Neural cell (in vitro differentiated cells): ENCODE data around the gene USP48. TPM values are rescaled to one million over a fixed set of nuclear protein-coding genes. Genes with fewer than 3 reads are reported as not detected.

Source experiments
- H2AFZ ChIP-seq: fragments of 200-600, 300-800 bp; sonication (generic), shearing (Covaris generic); 2 replicates; pipeline ENCODE4 v1.6.0; 2014; ENCODE audit warnings: low read depth, mild to moderate bottlenecking, antibody characterized with exemption, low read length, moderate library complexity
- H3F3A ChIP-seq: fragments of 200-600 bp; shearing (Covaris generic); 2 replicates; pipeline ENCODE4 v1.6.1; 2016; ENCODE audit warnings: mild to moderate bottlenecking, moderate library complexity, mixed read lengths, antibody characterized with exemption, low read length; ENCODE audit not compliant: insufficient read depth, poor library complexity, severe bottlenecking
- H3K27ac ChIP-seq: fragments of 200-600, 300-800 bp; sonication (generic), shearing (Covaris generic); 2 replicates; pipeline ENCODE4 v1.5.1; 2014; ENCODE audit warnings: mild to moderate bottlenecking, low read length, moderate library complexity
- H3K27me3 ChIP-seq: fragments of 300-800, 200-600 bp; sonication (generic), shearing (Covaris generic); 2 replicates; pipeline ENCODE4 v1.6.0; 2014; ENCODE audit warnings: mild to moderate bottlenecking, low read depth, low read length, moderate library complexity; ENCODE audit not compliant: insufficient read depth
- H3K36me3 ChIP-seq: fragments of 300-800, 200-600 bp; sonication (generic), shearing (Covaris generic); 2 replicates; pipeline ENCODE4 v1.5.1; 2014; ENCODE audit warnings: mild to moderate bottlenecking, antibody characterized with exemption, low read length, moderate library complexity; ENCODE audit not compliant: insufficient read depth
- H3K4me2 ChIP-seq: fragments of 300-800, 200-600 bp; sonication (generic), shearing (Covaris generic); 2 replicates; pipeline ENCODE4 v1.6.0; 2014; ENCODE audit warnings: mild to moderate bottlenecking, low read length
- H3K4me3 ChIP-seq: fragments of 300-800, 200-600 bp; sonication (generic), shearing (Covaris generic); 2 replicates; pipeline ENCODE4 v1.5.1; 2014; ENCODE audit warnings: mild to moderate bottlenecking, low read length, moderate library complexity
- H3K79me2 ChIP-seq: fragments of 200-600 bp; shearing (Covaris generic); replicated peaks from 2 replicates; pipeline ENCODE4 v1.6.0; 2014; ENCODE audit warnings: mild to moderate bottlenecking, low read length, moderate library complexity; ENCODE audit not compliant: insufficient read depth
- H3K9ac ChIP-seq: fragments of 300-800, 200-600 bp; sonication (generic), shearing (Covaris generic); 2 replicates; pipeline ENCODE4 v1.6.1; 2016; ENCODE audit warnings: mild to moderate bottlenecking, low read length, mixed read lengths
- H3K9me2 ChIP-seq: fragments of 200-600 bp; shearing (Covaris generic); 2 replicates; pipeline ENCODE4 v1.6.1; 2016; ENCODE audit warnings: mild to moderate bottlenecking, low read length, mixed read lengths; ENCODE audit not compliant: insufficient read depth
- H3K9me3 ChIP-seq: fragments of 200-600, 300-800 bp; sonication (generic), shearing (Covaris generic); 2 replicates; pipeline ENCODE4 v1.6.1; 2016; ENCODE audit warnings: mild to moderate bottlenecking, mixed run types, low read length, moderate library complexity, mixed read lengths
- H4K20me1 ChIP-seq: fragments of 200-600 bp; shearing (Covaris generic); 2 replicates; pipeline ENCODE4 v1.6.1; 2016; ENCODE audit warnings: mild to moderate bottlenecking, mixed run types; ENCODE audit not compliant: insufficient read depth
- EP300 ChIP-seq: fragments of 450-650 bp; conservative IDR thresholded peaks from 2 replicates; pipeline ENCODE4 v1.6.1; 2014; ENCODE audit warnings: antibody characterized with exemption, mild to moderate bottlenecking, moderate library complexity; ENCODE audit not compliant: poor library complexity, severe bottlenecking
- EZH2 ChIP-seq: fragments of 200-600, 300-800 bp; shearing (Covaris generic), sonication (generic); IDR thresholded peaks from 2 replicates; pipeline ENCODE4 v1.6.1; 2014; ENCODE audit warnings: antibody characterized with exemption, low read length, borderline replicate concordance, mild to moderate bottlenecking; ENCODE audit not compliant: insufficient read depth, poor library complexity, severe bottlenecking
- MXI1 ChIP-seq: fragments of 450-650 bp; conservative IDR thresholded peaks from 2 replicates; pipeline ENCODE4 v1.6.1; 2014; ENCODE audit warnings: antibody characterized with exemption, mild to moderate bottlenecking; ENCODE audit not compliant: poor library complexity, severe bottlenecking
- POLR2AphosphoS5 ChIP-seq: IDR thresholded peaks from 2 replicates; pipeline ENCODE4 v1.6.1; 2012
- RAD21 ChIP-seq: fragments of 450-650 bp; conservative IDR thresholded peaks from 2 replicates; pipeline ENCODE4 v1.6.1; 2014; ENCODE audit warnings: antibody characterized with exemption, mild to moderate bottlenecking, moderate library complexity
- SMC3 ChIP-seq: fragments of 450-650 bp; conservative IDR thresholded peaks from 2 replicates; pipeline ENCODE4 v1.6.1; 2014; ENCODE audit warnings: antibody characterized with exemption, mild to moderate bottlenecking, moderate library complexity; ENCODE audit not compliant: poor library complexity
- TAF1 ChIP-seq: IDR thresholded peaks from 2 replicates; pipeline ENCODE4 v1.6.1; 2012; ENCODE audit warnings: low read depth
- polyA plus RNA-seq: library from polyadenylated mRNA; depleted of rRNA; stranded (reverse); fragments of >200 nt; gene quantifications from 2 replicates; pipeline ENCODE4 v1.2.3, GENCODE V29; 2014
- TF ChIP-seq, protein P1 (sequence below): IDR thresholded peaks from 2 replicates; pipeline ENCODE4 v1.6.1; 2012; ENCODE audit warnings: borderline replicate concordance
- TF ChIP-seq, protein P2 (sequence below): fragments of 450-650 bp; IDR thresholded peaks from 2 replicates; pipeline ENCODE4 v1.5.1; 2014; ENCODE audit warnings: antibody characterized with exemption, mild to moderate bottlenecking, moderate library complexity; ENCODE audit not compliant: poor library complexity, severe bottlenecking

Gene USP48
- polyA plus RNA-seq, 1 donor from 2014 or later, result 67.2 TPM

DNA sequence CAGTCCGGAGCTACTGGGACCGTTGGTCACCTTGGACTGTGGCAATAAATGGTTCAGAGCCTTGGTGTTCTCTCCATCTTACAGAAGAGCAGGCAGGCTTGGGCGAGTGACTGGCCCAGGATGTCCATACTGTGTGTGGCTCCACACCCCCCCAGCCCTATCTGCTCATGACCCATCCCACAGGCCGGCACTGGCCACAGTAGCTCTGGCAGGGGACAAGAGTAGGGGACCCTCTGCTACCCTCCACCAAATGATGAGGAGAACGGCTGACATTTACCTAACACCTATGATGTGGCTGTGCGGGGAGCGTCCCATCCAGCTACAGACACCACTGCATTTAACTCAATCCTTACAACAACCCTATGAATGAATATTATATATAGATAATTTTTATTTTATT lies 42.4 kb upstream of the USP48 start:
- Histone ChIP-seq H3K36me3 (no peaks in the 10 kb centered on the region), H3K9me3 (no peaks in the 10 kb centered on the region), H3K9me2 (no peaks in the 10 kb centered on the region), H3K27ac (no peak overlapping the region), H3K4me3 (no peak overlapping the region), H3K27me3 (no peaks in the 10 kb centered on the region), H3F3A (no peaks in the 10 kb centered on the region), H4K20me1 (no peaks in the 10 kb centered on the region), H3K9ac (no peak overlapping the region), H3K79me2 (no peaks in the 10 kb centered on the region), H3K4me2 (no peak overlapping the region), H2AFZ (no peak overlapping the region)
- TF ChIP-seq MXI1 (no peak), SMC3 (no peak), POLR2AphosphoS5 (no peak), EP300 (no peak), RAD21 (no peak), EZH2 (no peak), TAF1 (no peak)
- TF ChIP-seq, protein P1, sequence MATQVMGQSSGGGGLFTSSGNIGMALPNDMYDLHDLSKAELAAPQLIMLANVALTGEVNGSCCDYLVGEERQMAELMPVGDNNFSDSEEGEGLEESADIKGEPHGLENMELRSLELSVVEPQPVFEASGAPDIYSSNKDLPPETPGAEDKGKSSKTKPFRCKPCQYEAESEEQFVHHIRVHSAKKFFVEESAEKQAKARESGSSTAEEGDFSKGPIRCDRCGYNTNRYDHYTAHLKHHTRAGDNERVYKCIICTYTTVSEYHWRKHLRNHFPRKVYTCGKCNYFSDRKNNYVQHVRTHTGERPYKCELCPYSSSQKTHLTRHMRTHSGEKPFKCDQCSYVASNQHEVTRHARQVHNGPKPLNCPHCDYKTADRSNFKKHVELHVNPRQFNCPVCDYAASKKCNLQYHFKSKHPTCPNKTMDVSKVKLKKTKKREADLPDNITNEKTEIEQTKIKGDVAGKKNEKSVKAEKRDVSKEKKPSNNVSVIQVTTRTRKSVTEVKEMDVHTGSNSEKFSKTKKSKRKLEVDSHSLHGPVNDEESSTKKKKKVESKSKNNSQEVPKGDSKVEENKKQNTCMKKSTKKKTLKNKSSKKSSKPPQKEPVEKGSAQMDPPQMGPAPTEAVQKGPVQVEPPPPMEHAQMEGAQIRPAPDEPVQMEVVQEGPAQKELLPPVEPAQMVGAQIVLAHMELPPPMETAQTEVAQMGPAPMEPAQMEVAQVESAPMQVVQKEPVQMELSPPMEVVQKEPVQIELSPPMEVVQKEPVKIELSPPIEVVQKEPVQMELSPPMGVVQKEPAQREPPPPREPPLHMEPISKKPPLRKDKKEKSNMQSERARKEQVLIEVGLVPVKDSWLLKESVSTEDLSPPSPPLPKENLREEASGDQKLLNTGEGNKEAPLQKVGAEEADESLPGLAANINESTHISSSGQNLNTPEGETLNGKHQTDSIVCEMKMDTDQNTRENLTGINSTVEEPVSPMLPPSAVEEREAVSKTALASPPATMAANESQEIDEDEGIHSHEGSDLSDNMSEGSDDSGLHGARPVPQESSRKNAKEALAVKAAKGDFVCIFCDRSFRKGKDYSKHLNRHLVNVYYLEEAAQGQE, result no peak
- TF ChIP-seq, protein P2, sequence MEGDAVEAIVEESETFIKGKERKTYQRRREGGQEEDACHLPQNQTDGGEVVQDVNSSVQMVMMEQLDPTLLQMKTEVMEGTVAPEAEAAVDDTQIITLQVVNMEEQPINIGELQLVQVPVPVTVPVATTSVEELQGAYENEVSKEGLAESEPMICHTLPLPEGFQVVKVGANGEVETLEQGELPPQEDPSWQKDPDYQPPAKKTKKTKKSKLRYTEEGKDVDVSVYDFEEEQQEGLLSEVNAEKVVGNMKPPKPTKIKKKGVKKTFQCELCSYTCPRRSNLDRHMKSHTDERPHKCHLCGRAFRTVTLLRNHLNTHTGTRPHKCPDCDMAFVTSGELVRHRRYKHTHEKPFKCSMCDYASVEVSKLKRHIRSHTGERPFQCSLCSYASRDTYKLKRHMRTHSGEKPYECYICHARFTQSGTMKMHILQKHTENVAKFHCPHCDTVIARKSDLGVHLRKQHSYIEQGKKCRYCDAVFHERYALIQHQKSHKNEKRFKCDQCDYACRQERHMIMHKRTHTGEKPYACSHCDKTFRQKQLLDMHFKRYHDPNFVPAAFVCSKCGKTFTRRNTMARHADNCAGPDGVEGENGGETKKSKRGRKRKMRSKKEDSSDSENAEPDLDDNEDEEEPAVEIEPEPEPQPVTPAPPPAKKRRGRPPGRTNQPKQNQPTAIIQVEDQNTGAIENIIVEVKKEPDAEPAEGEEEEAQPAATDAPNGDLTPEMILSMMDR, result no peak

GRCh38 chr1:21824926-21825325 lies 42.0 kb upstream of the USP48 start:
- TF ChIP-seq EP300, result no peak
- TF ChIP-seq MXI1, result no peak
- TF ChIP-seq POLR2AphosphoS5, result no peak
- no peak for TF ChIP-seq RAD21
- no peak for TF ChIP-seq TAF1
- no peak for TF ChIP-seq EZH2
- TF ChIP-seq, protein P2, result no peak
- TF ChIP-seq, protein P1, result no peak
- no peak for TF ChIP-seq SMC3
- Histone ChIP-seq H3K9me3 (no peaks in the 10 kb centered on the region), H3K27ac (no peak overlapping the region), H4K20me1 (no peaks in the 10 kb centered on the region), H3F3A (no peaks in the 10 kb centered on the region), H3K4me3 (no peak overlapping the region), H3K27me3 (no peaks in the 10 kb centered on the region), H3K79me2 (no peaks in the 10 kb centered on the region), H3K9ac (no peak overlapping the region), H2AFZ (no peak overlapping the region), H3K9me2 (no peaks in the 10 kb centered on the region), H3K36me3 (no peaks in the 10 kb centered on the region), H3K4me2 (no peak overlapping the region)
